GM23338 (cell line): ENCODE measurements around the gene HOXD8. TPM values are rescaled to one million over a fixed set of nuclear protein-coding genes. Genes with fewer than 3 reads are reported as not detected.

Source experiments
- ATAC-seq: fragments of 200-7000 bp; cut with Tn5 transposase; 3 replicates; pipeline ENCODE4 v1.9.1; 2020
- DNase-seq: peaks from one replicate; pipeline ENCODE4 v3.0.0-alpha.2; 2015; ENCODE audit warnings: low spot score
- H2AFZ ChIP-seq: fragments of 200-600 bp; sonication (generic); 2 replicates; pipeline ENCODE4 v1.8.0; 2016; ENCODE audit warnings: antibody characterized with exemption, mild to moderate bottlenecking, moderate library complexity
- H3F3A ChIP-seq: fragments of 200-600 bp; sonication (generic); replicated peaks from 2 replicates; pipeline ENCODE4 v1.8.0; 2017; ENCODE audit warnings: antibody characterized with exemption, mixed run types, low read depth
- H3K27ac ChIP-seq: fragments of 200-600 bp; sonication (generic); 2 replicates; pipeline ENCODE4 v1.6.1; 2016; ENCODE audit warnings: low read depth
- H3K27me3 ChIP-seq: fragments of 200-600 bp; sonication (generic); 2 replicates; pipeline ENCODE4 v1.8.0; 2016; ENCODE audit warnings: mild to moderate bottlenecking, mixed run types, moderate library complexity; ENCODE audit not compliant: insufficient read depth
- H3K36me3 ChIP-seq: fragments of 200-600 bp; sonication (generic); 2 replicates; pipeline ENCODE4 v1.8.0; 2016; ENCODE audit warnings: mild to moderate bottlenecking; ENCODE audit not compliant: insufficient read depth
- H3K4me1 ChIP-seq: fragments of 200-600 bp; sonication (generic); 2 replicates; pipeline ENCODE4 v1.8.0; 2016; ENCODE audit warnings: mild to moderate bottlenecking, moderate library complexity; ENCODE audit not compliant: insufficient read depth
- H3K4me2 ChIP-seq: fragments of 200-600 bp; sonication (generic); 2 replicates; pipeline ENCODE4 v1.7.1; 2017; ENCODE audit warnings: mixed run types
- H3K4me3 ChIP-seq: fragments of 200-600 bp; sonication (generic); 2 replicates; pipeline ENCODE4 v1.6.1; 2016; ENCODE audit warnings: mixed run types
- H3K79me2 ChIP-seq: fragments of 200-600 bp; sonication (generic); replicated peaks from 2 replicates; pipeline ENCODE4 v1.8.0; 2017; ENCODE audit warnings: mild to moderate bottlenecking; ENCODE audit not compliant: insufficient read depth
- H3K9me2 ChIP-seq: fragments of 200-600 bp; sonication (generic); 2 replicates; pipeline ENCODE4 v1.8.0; 2017; ENCODE audit not compliant: insufficient read depth
- H4K20me1 ChIP-seq: fragments of 200-600 bp; sonication (generic); replicated peaks from 2 replicates; pipeline ENCODE4 v1.8.0; 2017; ENCODE audit warnings: mild to moderate bottlenecking; ENCODE audit not compliant: insufficient read depth
- H3K27ac Mint-ChIP-seq: 2 replicates; pipeline ENCODE4 v1.8.0; 2020; ENCODE audit warnings: inconsistent platforms, mild to moderate bottlenecking, moderate library complexity, mixed read lengths
- H3K27me3 Mint-ChIP-seq: 3 replicates; pipeline ENCODE4 v1.8.0; 2022; ENCODE audit warnings: low read depth, mild to moderate bottlenecking, moderate library complexity, mixed read lengths, inconsistent platforms; ENCODE audit not compliant: insufficient read depth, poor library complexity
- H3K36me3 Mint-ChIP-seq: 3 replicates; pipeline ENCODE4 v1.8.0; 2021; ENCODE audit warnings: low read depth, mild to moderate bottlenecking, inconsistent platforms, moderate library complexity, mixed read lengths
- H3K4me1 Mint-ChIP-seq: 3 replicates; pipeline ENCODE4 v1.8.0; 2020; ENCODE audit warnings: mild to moderate bottlenecking, inconsistent platforms, mixed read lengths
- H3K4me3 Mint-ChIP-seq: 3 replicates; pipeline ENCODE4 v1.8.0; 2021; ENCODE audit warnings: moderate library complexity, mild to moderate bottlenecking, inconsistent platforms, mixed read lengths
- H3K9me3 Mint-ChIP-seq: 3 replicates; pipeline ENCODE4 v1.8.0; 2020; ENCODE audit warnings: moderate library complexity, mild to moderate bottlenecking, inconsistent platforms, mixed read lengths
- CREB1 ChIP-seq: fragments of 250-450 bp; sonication (Bioruptor Pico); IDR thresholded peaks from 2 replicates; pipeline ENCODE4 v1.5.0; 2020; ENCODE audit warnings: low read depth, mild to moderate bottlenecking, moderate library complexity
- CTCF ChIP-seq, 2 experiments: fragments of 200-600 bp in 1 of 2; sonication (generic) in 1 of 2; conservative IDR thresholded peaks; 2 replicates each; pipeline versions ENCODE4 v1.5.1 to v1.6.1; 2016 to 2017; ENCODE audit warnings: antibody characterized with exemption in 2 of 2, low read depth in 2 of 2, mild to moderate bottlenecking in 2 of 2, moderate library complexity in 1 of 2
- EZH2 ChIP-seq: fragments of 200-600 bp; sonication (generic); IDR thresholded peaks from one replicate; pipeline ENCODE4 v1.8.0; 2017; ENCODE audit warnings: antibody characterized with exemption, mild to moderate bottlenecking, low read depth; ENCODE audit not compliant: unreplicated experiment
- EZH2phosphoT487 ChIP-seq: fragments of 200-600 bp; sonication (generic); IDR thresholded peaks from one replicate; pipeline ENCODE4 v1.8.1; 2018; ENCODE audit warnings: antibody characterized with exemption; ENCODE audit not compliant: unreplicated experiment
- JUNB ChIP-seq: IDR thresholded peaks from one replicate; pipeline ENCODE4 v1.6.1; 2016; ENCODE audit warnings: antibody characterized with exemption; ENCODE audit not compliant: unreplicated experiment
- REST ChIP-seq: IDR thresholded peaks from one replicate; pipeline ENCODE4 v1.6.1; 2018; ENCODE audit warnings: antibody characterized with exemption; ENCODE audit not compliant: unreplicated experiment
- STAT1 ChIP-seq: IDR thresholded peaks from one replicate; pipeline ENCODE4 v1.6.1; 2016; ENCODE audit warnings: antibody characterized with exemption; ENCODE audit not compliant: unreplicated experiment
- ZNF114 ChIP-seq: fragments of 250-450 bp; sonication (Bioruptor Pico); IDR thresholded peaks from 2 replicates; pipeline ENCODE4 v1.5.0; 2020; ENCODE audit warnings: mild to moderate bottlenecking, moderate library complexity
- ZNF331 ChIP-seq: fragments of 250-450 bp; sonication (Bioruptor Pico); IDR thresholded peaks from 2 replicates; pipeline ENCODE4 v1.5.0; 2020; ENCODE audit warnings: low read depth, mild to moderate bottlenecking, moderate library complexity
- ZNF462 ChIP-seq: fragments of 250-450 bp; sonication (Bioruptor Pico); IDR thresholded peaks from 2 replicates; pipeline ENCODE4 v1.5.0; 2020; ENCODE audit warnings: mild to moderate bottlenecking, moderate library complexity
- polyA plus RNA-seq: library from polyadenylated mRNA; unstranded; fragments of >200 nt; fragmentation: Nextera tagmentation; extraction: Ambion mirVana; gene quantifications from 2 replicates; pipeline ENCODE4 v1.2.1, GENCODE V29; 2016
- total RNA-seq: library from RNA; depleted of rRNA; stranded (reverse); fragments of >200 nt; shearing (Covaris generic); gene quantifications from 2 replicates; pipeline ENCODE4 v1.2.3, GENCODE V29; 2014

Gene HOXD8
- total and polyA plus RNA-seq, 2 experiments from 2014 or later: not detected

GRCh38 chr2:176146101-176146500 lies 16.6 kb downstream of the HOXD8 start:
- H3F3A ChIP-seq: peaks cover 27% of the 10 kb centered on the region; the same call in 1 of the 2 replicates
- Mint-ChIP-seq H3K36me3 (no peaks in the 10 kb centered on the region), H3K4me1 (peaks cover 12% of the 10 kb centered on the region), H3K9me3 (0 out of 3 replicates have a peak, but pooled peaks cover 2% of the 10 kb centered on the region), H3K27ac (no peak overlapping the region), H3K4me3 (no peak overlapping the region), H3K27me3 (peaks cover 100% of the 10 kb centered on the region)
- no peak for DNase-seq
- ATAC-seq: no peak
- H3K27ac ChIP-seq: no peak overlapping the region
- H2AFZ ChIP-seq: no peak overlapping the region
- peaks cover 39% of the 10 kb centered on the region for H4K20me1 ChIP-seq
- peaks cover 100% of the 10 kb centered on the region for H3K27me3 ChIP-seq
- peaks cover 13% of the 10 kb centered on the region for H3K4me1 ChIP-seq
- no peaks in the 10 kb centered on the region for H3K79me2 ChIP-seq
- no peak overlapping the region for H3K4me3 ChIP-seq
- H3K4me2 ChIP-seq: no peak overlapping the region
- TF ChIP-seq EZH2phosphoT487 (peak; percentile 0), CREB1 (CRISPR knock-in tag) (no peak), EZH2 (peak; percentile 36), ZNF331 (CRISPR knock-in tag) (no peak), ZNF114 (no peak)
- no peaks in the 10 kb centered on the region for H3K36me3 ChIP-seq
- H3K9me2 ChIP-seq: no peaks in the 10 kb centered on the region

- H3K27ac Mint-ChIP-seq: no peak overlapping the region
- TF ChIP-seq REST: no peak
- no peak for TF ChIP-seq ZNF462 (CRISPR knock-in tag)
- no peak for TF ChIP-seq STAT1
- no peak for TF ChIP-seq JUNB
- TF ChIP-seq CTCF (conservative IDR thresholded peaks at IDR 0.05; ENCODE audit: low read depth in 2 of 2): no peak
- no peak for TF ChIP-seq ZNF114
These were observed 17.1 kb downstream of the HOXD8 start for GRCh38 chr2:176146645-176147044.

More at GRCh38 chr2:176146645-176147044, 17.1 kb downstream of the HOXD8 start:
- Mint-ChIP-seq H3K9me3 (0 out of 3 replicates have a peak, but pooled peaks cover 2% of the 10 kb centered on the region), H3K36me3 (no peaks in the 10 kb centered on the region), H3K4me1 (peaks cover 15% of the 10 kb centered on the region), H3K4me3 (no peak overlapping the region), H3K27me3 (peaks cover 100% of the 10 kb centered on the region)
- H3K27me3 ChIP-seq: peaks cover 100% of the 10 kb centered on the region
- H3K4me2 ChIP-seq: no peak overlapping the region
- H3K27ac ChIP-seq: no peak overlapping the region
- no peaks in the 10 kb centered on the region for H3K9me2 ChIP-seq
- DNase-seq (no peak), ATAC-seq (no peak)
- H4K20me1 ChIP-seq: peaks cover 34% of the 10 kb centered on the region
- no peaks in the 10 kb centered on the region for H3K79me2 ChIP-seq
- H3F3A ChIP-seq: peaks cover 22% of the 10 kb centered on the region; the same call in 1 of the 2 replicates
- no peak overlapping the region for H2AFZ ChIP-seq
- no peak overlapping the region for H3K4me3 ChIP-seq
- H3K4me1 ChIP-seq: peaks cover 13% of the 10 kb centered on the region
- H3K36me3 ChIP-seq: no peaks in the 10 kb centered on the region
